Measurements from ENCODE around the gene RAB3D.
A peak's percentile ranks its signal among the peaks of the same experiment; 100 is the strongest.
"Not testable (repeated sequence)": the region's sequence is repeated elsewhere in the genome, so short reads cannot be mapped to it uniquely, and the experiment has no call there.

The RAB3D gene

GRCh38 chr19:11320278-11320995 is 19.0 kb downstream of the RAB3D start:
- H3K27ac Mint-ChIP-seq; H3K4me3 Mint-ChIP-seq; DNase-seq (ENCODE audit: low spot score); H3K9me3 Mint-ChIP-seq; H3K27me3 Mint-ChIP-seq (ENCODE audit: low read depth); H3K36me3 Mint-ChIP-seq (ENCODE audit: low read depth): not testable (repeated sequence)
- H3K4me1 Mint-ChIP-seq (ENCODE audit: low read depth) = peaks cover 29% of the 10 kb centered on the region

- no peaks in the 10 kb centered on the region for H3K9me3 Mint-ChIP-seq
- no peaks in the 10 kb centered on the region for H3K36me3 Mint-ChIP-seq (ENCODE audit: low read depth)
- H3K27me3 Mint-ChIP-seq (ENCODE audit: low read depth) = peaks cover 11% of the 10 kb centered on the region
- no peak for DNase-seq (ENCODE audit: low spot score)
- H3K4me1 Mint-ChIP-seq (ENCODE audit: low read depth) = no peaks in the 10 kb centered on the region
- no peak overlapping the region for H3K27ac Mint-ChIP-seq
- no peak overlapping the region for H3K4me3 Mint-ChIP-seq
These were observed 33.1 kb downstream of the RAB3D start for GRCh38 chr19:11306337-11306736.

- no peak for DNase-seq (ENCODE audit: low spot score)
- no peak overlapping the region for H3K27ac Mint-ChIP-seq
- peaks cover 15% of the 10 kb centered on the region for H3K27me3 Mint-ChIP-seq (ENCODE audit: low read depth)
- no peak overlapping the region for H3K4me3 Mint-ChIP-seq
- no peaks in the 10 kb centered on the region for H3K4me1 Mint-ChIP-seq (ENCODE audit: low read depth)
- no peaks in the 10 kb centered on the region for H3K9me3 Mint-ChIP-seq
- no peaks in the 10 kb centered on the region for H3K36me3 Mint-ChIP-seq (ENCODE audit: low read depth)
These were observed 34.5 kb downstream of the RAB3D start for GRCh38 chr19:11304936-11305335.

GRCh38 chr19:11300811-11301120 is 38.7 kb downstream of the RAB3D start:
- no peak overlapping the region for H3K4me3 Mint-ChIP-seq

GRCh38 chr19:11299946-11300810 is 39.3 kb downstream of the RAB3D start:
- H3K4me3 Mint-ChIP-seq = no peak overlapping the region
- H3K27me3 Mint-ChIP-seq (ENCODE audit: low read depth) = peaks cover 17% of the 10 kb centered on the region
- no peaks in the 10 kb centered on the region for H3K9me3 Mint-ChIP-seq
- DNase-seq (ENCODE audit: low spot score) = no peak
- H3K36me3 Mint-ChIP-seq (ENCODE audit: low read depth) = no peaks in the 10 kb centered on the region
- H3K27ac Mint-ChIP-seq = no peak overlapping the region
- H3K4me1 Mint-ChIP-seq (ENCODE audit: low read depth) = no peaks in the 10 kb centered on the region

More at GRCh38 chr19:11300811-11301120, 38.7 kb downstream of the RAB3D start:
- no peaks in the 10 kb centered on the region for H3K4me1 Mint-ChIP-seq (ENCODE audit: low read depth)
- no peaks in the 10 kb centered on the region for H3K9me3 Mint-ChIP-seq
- H3K27me3 Mint-ChIP-seq (ENCODE audit: low read depth) = peaks cover 19% of the 10 kb centered on the region
- DNase-seq (ENCODE audit: low spot score) = no peak
- H3K27ac Mint-ChIP-seq = no peak overlapping the region
- H3K36me3 Mint-ChIP-seq (ENCODE audit: low read depth) = no peaks in the 10 kb centered on the region

- Mint-ChIP-seq H3K4me1 (ENCODE audit: low read depth) (peaks cover 7% of the 10 kb centered on the region), H3K27me3 (ENCODE audit: low read depth) (peaks cover 31% of the 10 kb centered on the region)
These were observed 43.2 kb downstream of the RAB3D start for GRCh38 chr19:11296264-11296663.

GRCh38 chr19:11295665-11296245 is 43.7 kb downstream of the RAB3D start, which contains the start of gene TSPAN16:
TSPAN16 (plus strand) TSS chr19:11296160; CDS start chr19:11296298, 138 bp downstream.
- Mint-ChIP-seq H3K36me3 (ENCODE audit: low read depth) (no peaks in the 10 kb centered on the region), H3K4me3 (no peak within 1 kb of the TSS), H3K27me3 (ENCODE audit: low read depth) (peaks cover 31% of the 10 kb centered on the region), H3K4me1 (ENCODE audit: low read depth) (peaks cover 7% of the 10 kb centered on the region), H3K27ac (no peak within 1 kb of the TSS), H3K9me3 (no peaks in the 10 kb centered on the region)
- no peak for DNase-seq (ENCODE audit: low spot score)

More at GRCh38 chr19:11296264-11296663, 43.2 kb downstream of the RAB3D start:
- no peak overlapping the region for H3K4me3 Mint-ChIP-seq
- no peaks in the 10 kb centered on the region for H3K9me3 Mint-ChIP-seq
- H3K27ac Mint-ChIP-seq = no peak overlapping the region
- H3K36me3 Mint-ChIP-seq (ENCODE audit: low read depth) = no peaks in the 10 kb centered on the region
- DNase-seq (ENCODE audit: low spot score) = no peak

- H3K27me3 Mint-ChIP-seq (ENCODE audit: low read depth) = peaks cover 31% of the 10 kb centered on the region
- no peak overlapping the region for H3K27ac Mint-ChIP-seq
- no peak for DNase-seq (ENCODE audit: low spot score)
- H3K9me3 Mint-ChIP-seq = no peaks in the 10 kb centered on the region
- peaks cover 7% of the 10 kb centered on the region for H3K4me1 Mint-ChIP-seq (ENCODE audit: low read depth)
- H3K4me3 Mint-ChIP-seq = no peak overlapping the region
- no peaks in the 10 kb centered on the region for H3K36me3 Mint-ChIP-seq (ENCODE audit: low read depth)
These were observed 44.3 kb downstream of the RAB3D start for GRCh38 chr19:11295180-11295579.

GRCh38 chr19:11293433-11294389 is 45.7 kb downstream of the RAB3D start:
- no peak overlapping the region for H3K27ac Mint-ChIP-seq
- DNase-seq (ENCODE audit: low spot score) = peak; percentile 83
- peaks cover 40% of the 10 kb centered on the region for H3K27me3 Mint-ChIP-seq (ENCODE audit: low read depth)
- peak overlapping the region; percentile 60 for H3K4me3 Mint-ChIP-seq
- H3K36me3 Mint-ChIP-seq (ENCODE audit: low read depth) = no peaks in the 10 kb centered on the region
- H3K9me3 Mint-ChIP-seq = no peaks in the 10 kb centered on the region
- H3K4me1 Mint-ChIP-seq (ENCODE audit: low read depth) = peaks cover 7% of the 10 kb centered on the region

- Mint-ChIP-seq H3K36me3 (ENCODE audit: low read depth) (no peaks in the 10 kb centered on the region), H3K9me3 (no peaks in the 10 kb centered on the region), H3K27ac (no peak overlapping the region), H3K4me3 (no peak overlapping the region), H3K4me1 (ENCODE audit: low read depth) (peaks cover 7% of the 10 kb centered on the region), H3K27me3 (ENCODE audit: low read depth) (peaks cover 46% of the 10 kb centered on the region)
- DNase-seq (ENCODE audit: low spot score) = no peak
These were observed 47.5 kb downstream of the RAB3D start for GRCh38 chr19:11291991-11292390.

GRCh38 chr19:11291415-11291814 is 48.0 kb downstream of the RAB3D start:
- peaks cover 7% of the 10 kb centered on the region for H3K4me1 Mint-ChIP-seq (ENCODE audit: low read depth)
- DNase-seq (ENCODE audit: low spot score) = no peak
- peaks cover 50% of the 10 kb centered on the region for H3K27me3 Mint-ChIP-seq (ENCODE audit: low read depth)
- H3K36me3 Mint-ChIP-seq (ENCODE audit: low read depth) = no peaks in the 10 kb centered on the region
- H3K9me3 Mint-ChIP-seq = no peaks in the 10 kb centered on the region
- no peak overlapping the region for H3K4me3 Mint-ChIP-seq
- H3K27ac Mint-ChIP-seq = no peak overlapping the region

GRCh38 chr19:11290256-11290655 is 49.2 kb downstream of the RAB3D start:
- Mint-ChIP-seq H3K27ac (no peak overlapping the region), H3K9me3 (no peaks in the 10 kb centered on the region), H3K4me1 (ENCODE audit: low read depth) (peaks cover 7% of the 10 kb centered on the region), H3K27me3 (ENCODE audit: low read depth) (peaks cover 47% of the 10 kb centered on the region), H3K4me3 (no peak overlapping the region), H3K36me3 (ENCODE audit: low read depth) (no peaks in the 10 kb centered on the region)
- DNase-seq (ENCODE audit: low spot score) = no peak

- no peaks in the 10 kb centered on the region for H3K9me3 Mint-ChIP-seq
- H3K36me3 Mint-ChIP-seq (ENCODE audit: low read depth) = no peaks in the 10 kb centered on the region
- no peaks in the 10 kb centered on the region for H3K4me1 Mint-ChIP-seq (ENCODE audit: low read depth)
- H3K4me3 Mint-ChIP-seq = no peak overlapping the region
- peaks cover 47% of the 10 kb centered on the region for H3K27me3 Mint-ChIP-seq (ENCODE audit: low read depth)
- DNase-seq (ENCODE audit: low spot score) = no peak
- no peak overlapping the region for H3K27ac Mint-ChIP-seq
These were observed 51.1 kb downstream of the RAB3D start for GRCh38 chr19:11288349-11288748.

All from T-helper 2 cell treated with Interferon-gamma antibody and Interleukin-4, amounts not matched to agents 5 μg/mL and 100 μg/mL, for 36 hours (primary cell).